ENCODE measurements around the gene MRPL54.
A peak's percentile ranks its signal among the peaks of the same experiment; 100 is the strongest.

MRPL54 gene

DNA sequence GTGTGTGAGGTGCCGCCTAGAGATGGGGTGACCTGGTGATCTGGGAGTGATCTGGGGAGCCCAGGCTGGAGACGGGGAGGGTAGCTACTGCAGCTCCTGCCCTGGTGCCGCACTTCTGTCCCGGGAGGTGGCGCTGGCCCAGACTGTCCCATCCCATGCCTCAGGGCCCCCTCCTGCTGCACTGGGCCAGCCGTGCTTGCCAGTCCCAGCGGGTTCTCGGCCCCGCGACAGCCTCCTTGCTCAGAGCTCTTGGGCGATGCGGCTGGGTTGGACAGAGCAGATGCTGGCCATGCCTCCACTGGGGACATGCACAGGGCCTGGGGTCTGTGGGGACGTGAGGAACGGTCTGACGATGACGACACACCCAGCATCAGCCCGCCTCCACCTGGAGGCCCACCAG, 7.0 kb downstream of the MRPL54 start:
- DNase-seq (ENCODE audit: low read depth): no peak

DNA sequence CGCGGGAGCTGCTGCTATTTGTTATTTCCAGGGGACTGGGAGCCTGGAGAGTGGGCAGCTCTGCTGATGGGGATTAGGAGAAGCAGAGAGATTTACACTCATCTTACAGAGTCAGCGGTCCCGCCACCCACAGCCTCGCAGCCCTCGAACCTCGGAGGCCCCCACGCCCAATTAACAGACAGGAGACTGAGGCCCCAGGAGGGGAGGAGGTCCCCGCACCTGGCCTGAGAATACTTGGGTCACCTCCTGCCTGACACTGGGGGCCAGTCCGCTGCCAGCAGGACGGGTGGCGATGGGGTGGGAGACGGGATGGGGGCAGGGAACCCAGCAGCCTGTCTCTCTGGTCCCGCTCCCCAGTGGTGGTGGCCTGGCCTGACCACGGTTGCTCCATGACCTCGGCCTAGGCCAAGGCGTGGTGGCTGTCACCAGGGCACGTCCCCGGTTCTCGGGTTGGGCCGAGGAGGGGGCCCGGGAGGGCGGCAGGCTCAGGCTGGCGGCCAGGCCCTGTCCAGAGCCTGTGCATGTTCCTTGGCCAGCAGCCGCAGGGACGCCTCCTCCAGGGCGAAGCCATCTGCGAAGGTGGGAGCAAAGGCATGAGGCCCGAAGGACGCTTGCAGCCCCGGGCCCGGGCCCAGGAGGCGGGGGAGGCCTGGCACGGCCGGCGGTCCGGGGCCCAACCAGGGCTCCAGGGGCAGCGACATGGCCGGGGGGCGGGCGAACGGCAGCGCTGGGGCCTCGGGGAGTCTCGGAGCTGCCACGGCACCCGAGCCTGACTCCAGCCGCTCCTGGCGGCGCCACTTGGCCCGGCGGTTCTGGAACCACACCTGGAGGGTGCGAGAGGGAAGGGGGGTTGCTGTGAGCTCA, 7.9 kb downstream of the MRPL54 start:
- no peak for DNase-seq (ENCODE audit: low read depth)

DNA sequence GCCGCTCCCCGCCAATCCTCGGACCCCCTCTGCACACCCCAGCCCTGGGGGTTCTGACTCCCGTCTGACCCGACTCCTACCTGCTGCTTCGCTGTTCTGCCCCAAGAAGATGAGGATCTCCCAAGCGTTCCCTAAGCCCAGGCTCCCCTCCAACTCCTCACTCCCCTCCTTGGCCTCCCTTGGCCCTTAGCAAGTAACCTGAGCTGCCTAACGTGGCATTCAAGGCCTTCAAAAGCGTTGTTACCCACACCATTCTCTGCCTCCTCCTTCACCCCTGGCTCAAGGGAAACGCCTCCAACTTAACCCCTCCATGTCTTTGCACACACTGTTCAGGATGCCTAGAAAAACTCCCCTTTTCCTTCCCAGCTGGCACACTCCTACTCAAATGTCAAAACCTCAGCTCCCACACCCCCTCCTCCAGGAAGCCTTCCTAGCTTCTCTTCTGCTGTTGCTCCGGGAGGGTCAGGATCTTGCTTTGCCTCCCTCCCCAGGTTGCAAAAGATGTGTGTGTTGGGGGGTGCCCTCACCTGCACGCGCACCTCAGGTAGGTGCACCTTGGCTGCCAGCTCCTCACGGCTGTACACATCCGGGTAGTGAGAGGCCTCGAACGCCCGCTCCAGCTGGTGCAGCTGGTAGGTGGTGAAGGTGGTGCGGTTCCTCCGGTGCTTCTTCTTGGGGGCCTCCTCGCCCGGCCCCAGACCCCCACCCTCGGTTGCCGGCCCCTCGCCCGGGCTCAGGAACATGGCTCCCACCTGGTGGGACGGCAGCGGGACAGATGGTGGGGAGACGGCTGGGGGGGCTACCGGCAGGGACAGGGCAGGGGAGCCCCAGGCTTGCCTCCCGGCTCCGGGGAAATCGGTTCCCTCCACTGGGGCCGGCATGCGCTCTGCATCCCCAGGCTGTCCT, 8.8 kb downstream of the MRPL54 start:
- DNase-seq (ENCODE audit: low read depth): no peak

DNA sequence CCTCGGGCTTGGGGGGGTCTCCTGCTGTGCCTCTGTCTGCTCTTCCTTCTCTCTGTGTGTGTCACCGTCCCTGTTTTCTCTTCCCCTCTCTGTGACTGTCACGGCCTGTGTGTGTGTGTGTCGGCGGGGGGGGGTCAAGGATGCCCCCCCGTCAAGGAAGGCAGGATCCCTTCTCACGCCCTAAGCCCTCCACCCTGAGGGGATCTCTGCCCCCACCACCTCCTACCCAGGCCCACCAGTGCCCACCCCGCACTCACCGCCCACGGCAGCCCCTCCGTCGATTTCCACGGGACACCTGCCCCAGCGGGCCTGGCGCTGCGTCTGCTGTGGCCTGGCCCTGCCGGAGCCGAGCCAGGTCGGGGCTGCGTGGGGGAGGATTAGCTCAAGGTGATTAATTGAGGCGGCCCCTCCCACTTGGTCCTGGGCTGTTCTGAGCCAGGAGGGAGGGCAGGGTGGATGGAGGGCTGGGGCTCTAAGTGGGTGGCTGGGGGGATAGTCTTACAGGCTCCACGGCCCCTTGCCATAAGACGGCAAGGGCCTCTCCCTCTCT, 9.5 kb downstream of the MRPL54 start, which contains the start of gene RAX2:
RAX2 (minus strand) TSS at position 323 of the 550 bp plus-strand sequence. CDS start 486 bp downstream, outside the sequence.
- no peak for DNase-seq (ENCODE audit: low read depth)

DNA sequence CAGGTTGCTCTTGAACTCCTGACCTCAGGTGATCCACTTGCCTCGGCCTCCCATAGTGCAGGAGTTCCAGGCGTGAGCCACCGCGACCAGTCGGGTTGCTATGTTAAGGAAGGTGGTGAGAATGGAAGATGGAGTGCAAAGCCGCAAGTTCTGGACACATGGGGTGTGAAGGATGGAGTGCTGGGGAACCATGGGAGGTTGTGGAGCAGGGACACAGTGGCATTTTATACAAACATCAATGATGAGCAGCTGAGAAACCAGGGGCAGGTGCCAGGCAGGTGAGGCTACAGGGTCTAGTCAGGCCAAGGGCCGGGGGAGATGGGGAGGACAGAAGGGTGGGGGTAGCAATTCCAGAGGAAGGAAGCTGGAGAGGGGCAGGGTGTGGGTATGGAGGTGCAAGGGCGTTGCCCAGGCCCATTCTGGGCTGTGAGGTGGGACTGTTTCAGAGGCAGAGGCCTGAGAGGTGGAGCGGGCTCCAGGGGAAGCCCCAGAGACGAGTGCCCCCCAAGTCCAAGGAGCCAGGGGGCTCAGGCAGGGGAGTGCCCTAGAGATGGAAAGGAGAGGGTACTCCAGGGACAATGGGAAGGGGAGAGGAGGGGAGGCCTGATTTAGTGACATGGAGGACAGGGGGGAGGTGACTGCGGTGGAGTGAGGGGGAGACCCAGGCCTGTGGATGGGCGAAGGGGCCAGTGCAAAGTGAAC, 11.5 kb downstream of the MRPL54 start:
- no peak for DNase-seq (ENCODE audit: low read depth)

DNA sequence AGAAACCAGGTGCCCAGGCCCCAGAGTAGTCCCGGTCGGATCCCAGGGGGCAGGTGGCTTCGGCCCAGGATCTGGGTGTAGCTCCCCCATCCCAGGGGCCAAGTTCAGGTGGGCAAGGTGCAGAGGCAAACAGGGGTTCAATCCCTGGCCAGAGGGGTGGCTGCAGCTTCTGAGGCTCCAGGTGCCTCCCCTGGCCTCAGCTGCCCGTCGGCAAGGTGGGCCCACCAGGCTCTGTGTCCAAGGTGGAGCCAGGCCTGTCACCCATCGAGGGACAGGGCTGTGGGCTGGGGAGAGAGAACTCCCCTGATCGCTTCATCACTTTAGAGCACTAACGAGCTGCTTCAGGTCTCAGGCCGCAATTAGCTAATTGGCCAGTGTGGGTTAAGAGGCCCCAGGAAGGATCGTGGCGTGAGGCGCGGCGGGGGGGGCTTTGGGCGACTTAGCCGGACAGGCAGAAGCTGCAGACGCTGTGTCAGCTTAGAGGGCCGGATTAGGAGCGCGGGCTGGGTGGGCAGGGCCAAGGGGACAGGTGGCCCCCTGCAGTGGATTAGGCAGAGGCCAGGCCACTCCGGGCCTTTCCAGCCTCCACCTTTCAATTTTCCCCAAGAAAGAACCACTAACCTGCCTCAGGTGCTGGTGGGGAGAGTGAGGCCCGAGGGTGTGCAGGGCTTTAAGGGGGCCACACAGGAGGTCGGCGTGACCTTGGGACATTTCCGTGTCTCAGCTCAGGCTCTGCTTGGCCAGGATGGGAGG, 12.3 kb downstream of the MRPL54 start:
- no peak for DNase-seq (ENCODE audit: low read depth)

DNA sequence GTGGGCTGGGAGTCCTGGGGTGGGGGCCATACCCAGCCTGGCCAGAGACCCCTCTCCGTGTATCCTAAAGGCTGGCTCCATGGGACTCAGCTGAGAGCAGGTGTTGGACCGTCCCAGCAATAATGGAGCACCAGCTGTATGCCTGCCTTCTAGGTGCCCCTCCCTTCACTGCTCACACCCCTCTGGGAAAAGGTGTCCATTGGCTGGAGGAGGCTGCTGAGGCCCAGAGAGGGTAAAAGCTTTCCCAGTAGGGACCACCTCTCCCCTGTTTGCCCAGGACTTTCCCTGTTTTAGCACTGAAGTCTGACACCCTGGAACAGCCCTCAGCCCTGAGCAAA, 12.9 kb downstream of the MRPL54 start:
- no peak for DNase-seq (ENCODE audit: low read depth)

DNA sequence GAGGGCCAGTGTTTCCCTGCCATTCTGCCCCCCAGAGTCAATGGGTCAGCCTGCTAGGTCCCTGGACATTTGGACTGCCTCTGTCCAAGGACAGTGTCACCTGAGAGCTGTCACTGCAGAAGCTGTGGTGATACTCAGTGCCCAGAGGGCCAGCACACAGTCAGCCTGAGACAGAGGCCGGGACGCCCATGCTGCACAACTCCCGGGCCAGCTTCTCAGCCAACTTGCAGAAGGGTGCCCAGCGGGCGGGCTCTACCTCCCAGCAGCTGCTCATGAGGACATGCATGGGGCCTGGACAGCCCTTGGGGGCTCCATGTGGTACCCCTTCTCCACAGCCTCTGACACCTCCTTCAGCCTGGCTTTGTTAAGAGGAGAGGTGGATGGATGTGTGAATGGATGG, 13.3 kb downstream of the MRPL54 start:
- DNase-seq (ENCODE audit: low read depth): no peak

DNA sequence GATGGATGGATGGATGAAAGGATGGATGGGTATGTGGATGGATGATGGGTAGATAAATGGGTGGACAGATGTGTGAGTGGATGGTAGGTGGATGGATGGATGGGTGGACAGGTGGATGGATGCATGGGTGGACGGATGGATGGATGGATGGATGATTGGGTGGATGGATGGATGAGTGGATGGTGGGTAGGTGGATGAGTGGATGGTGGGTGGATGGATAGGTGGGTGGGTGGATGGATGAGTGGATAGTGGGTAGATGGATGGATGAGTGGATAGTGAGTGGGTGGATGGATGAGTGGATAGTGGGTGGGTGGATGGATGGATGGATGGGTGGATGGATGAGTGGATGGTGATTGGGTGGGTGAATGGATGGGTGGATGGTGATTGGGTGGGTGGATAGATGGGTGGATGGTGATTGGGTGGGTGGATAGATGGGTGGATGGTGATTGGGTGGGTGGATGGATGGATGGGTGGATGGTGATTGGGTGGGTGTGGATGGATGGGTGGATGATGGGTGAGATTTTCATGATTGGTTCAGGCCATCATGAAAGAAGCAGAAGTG, 14.1 kb downstream of the MRPL54 start:
- DNase-seq (ENCODE audit: low read depth): no peak

DNA sequence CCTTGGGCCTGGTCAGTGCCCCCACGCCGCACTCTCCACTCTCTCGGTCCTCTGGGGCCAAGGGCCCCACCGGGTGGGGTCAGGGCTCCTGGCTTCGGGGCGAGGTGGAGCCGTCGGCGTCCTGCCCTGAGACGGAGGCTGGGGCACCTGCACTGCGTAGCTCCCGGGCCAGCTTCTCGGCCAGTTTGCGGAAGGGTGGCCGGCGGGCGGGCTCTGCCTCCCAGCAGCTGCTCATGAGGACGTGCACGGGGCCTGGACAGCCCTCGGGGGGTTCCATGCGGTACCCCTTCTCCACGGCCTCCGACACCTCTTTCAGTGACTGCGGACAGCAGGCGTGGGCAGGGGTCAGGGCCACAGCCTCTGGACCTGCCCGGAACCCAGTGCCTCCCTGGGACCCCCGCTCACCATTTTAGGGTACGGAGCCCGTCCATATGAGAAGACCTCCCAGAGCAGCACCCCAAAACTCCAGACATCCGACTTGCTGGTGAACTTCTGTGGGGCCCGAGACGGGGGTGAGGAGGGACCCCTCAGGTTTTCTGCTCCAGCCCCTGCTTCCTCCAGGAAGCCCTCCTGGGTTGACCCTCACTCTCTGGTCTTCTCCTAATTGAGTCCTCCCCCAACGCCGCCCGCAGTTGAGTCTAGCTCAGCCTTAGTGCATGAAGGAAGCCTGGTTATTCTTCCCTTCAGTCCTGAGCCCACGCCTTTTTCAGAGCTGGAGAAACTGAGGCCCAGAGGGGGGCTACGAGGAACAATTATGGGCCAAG, 15.8 kb downstream of the MRPL54 start:
- DNase-seq (ENCODE audit: low read depth): no peak

DNA sequence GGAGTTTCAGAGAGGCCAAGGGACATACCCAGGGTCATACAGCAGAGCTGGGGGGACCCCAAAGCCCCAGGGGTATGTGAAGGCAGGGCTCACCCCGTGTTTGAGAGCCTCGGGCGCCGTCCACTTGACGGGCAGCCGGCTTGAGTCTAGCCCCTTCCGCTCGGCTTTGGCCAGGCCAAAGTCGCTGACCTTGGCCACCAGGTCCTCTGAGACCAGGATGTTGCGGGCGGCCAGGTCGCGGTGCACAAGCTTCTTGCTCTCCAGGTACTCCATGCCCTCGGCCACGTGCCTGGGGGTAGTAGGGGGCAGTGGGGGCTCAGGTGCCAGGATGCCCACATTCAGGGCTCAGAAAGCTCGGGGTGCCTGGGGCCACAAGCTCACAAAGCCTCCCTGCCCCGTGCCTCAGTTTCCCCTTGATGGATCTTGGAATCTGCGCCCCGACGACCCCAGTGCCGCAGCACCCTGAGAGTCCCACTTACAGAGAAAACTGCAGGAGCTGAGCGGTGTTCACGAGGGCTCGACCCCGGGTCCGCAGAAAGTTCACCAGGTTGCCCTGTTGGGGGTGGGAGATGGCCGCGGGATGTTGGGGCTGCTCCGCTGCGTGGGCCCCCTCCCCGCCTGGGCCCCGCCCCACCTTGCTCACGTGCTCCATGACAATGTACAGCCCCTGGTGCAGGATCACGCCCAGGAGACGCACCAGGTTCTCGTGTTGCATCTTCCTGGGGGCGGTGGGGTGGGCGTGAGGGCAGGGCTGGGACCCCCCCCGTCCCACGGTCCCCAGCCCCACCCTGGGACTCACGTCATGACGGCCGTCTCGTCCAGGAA, 16.6 kb downstream of the MRPL54 start:
- no peak for DNase-seq (ENCODE audit: low read depth)

DNA sequence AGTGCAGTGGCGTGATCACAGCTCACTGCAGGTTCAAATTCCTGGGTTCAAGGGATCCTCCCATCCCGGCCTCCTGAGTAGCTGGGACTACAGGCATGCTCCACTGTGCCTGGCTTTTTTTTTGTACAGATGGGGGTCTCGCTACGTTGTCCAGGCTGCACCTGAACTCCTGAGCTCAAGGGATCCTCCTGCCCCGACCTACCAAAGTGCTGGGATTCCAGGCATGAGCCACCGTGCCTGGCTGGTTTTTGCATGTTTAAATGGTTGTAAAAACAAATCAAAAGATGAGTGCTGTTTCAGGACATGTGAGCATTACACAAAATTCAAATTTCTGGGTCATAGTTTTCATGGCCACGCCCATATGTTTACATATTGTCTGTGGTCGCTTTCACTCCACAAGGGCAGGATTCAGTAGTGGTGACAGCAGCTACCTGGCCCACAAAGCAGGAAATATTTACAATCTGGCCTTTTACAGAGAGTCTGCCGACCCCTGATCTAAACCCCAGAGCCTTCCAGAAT, 18.4 kb downstream of the MRPL54 start:
- no peak for DNase-seq (ENCODE audit: low read depth)

DNA sequence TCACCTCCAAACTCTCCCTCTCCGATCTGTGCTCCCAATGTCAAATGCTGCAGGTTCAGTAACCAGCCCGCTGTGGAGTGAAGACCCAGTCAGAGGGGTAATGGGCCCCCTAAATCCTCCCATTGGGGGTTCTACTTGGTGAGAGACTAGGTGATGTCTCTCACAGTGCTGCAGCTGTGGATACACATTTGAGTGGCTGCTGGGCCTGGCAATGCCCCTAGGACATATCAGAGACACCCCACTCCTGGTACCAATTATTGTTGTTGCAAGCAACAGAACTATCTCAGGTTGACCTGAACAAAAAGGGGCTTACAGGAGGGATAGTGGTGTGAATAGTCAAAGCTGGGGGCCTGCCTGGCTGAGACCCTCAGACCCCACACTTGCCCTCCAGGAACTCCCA, 19.1 kb downstream of the MRPL54 start:
- no peak for DNase-seq (ENCODE audit: low read depth)

DNA sequence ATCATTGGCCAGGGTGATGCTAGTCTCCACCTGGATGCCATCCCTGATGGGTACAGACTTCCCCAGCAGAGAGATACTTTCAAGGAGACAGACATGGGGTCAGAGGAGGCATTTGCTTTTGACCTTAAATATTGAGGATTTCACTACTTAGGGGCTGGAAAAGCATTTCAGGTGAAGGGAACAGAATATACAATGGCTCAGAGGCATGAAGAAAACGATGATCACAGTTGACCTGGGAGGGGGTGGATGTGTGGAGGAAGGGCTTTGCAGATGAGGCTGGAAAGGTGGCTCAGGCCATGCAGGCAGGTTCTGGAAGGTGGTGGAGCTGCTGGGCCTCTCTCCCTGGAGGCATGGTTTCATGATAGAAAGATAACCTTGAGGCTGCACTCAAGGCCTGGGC, 19.8 kb downstream of the MRPL54 start:
- DNase-seq (ENCODE audit: low read depth): no peak

DNA sequence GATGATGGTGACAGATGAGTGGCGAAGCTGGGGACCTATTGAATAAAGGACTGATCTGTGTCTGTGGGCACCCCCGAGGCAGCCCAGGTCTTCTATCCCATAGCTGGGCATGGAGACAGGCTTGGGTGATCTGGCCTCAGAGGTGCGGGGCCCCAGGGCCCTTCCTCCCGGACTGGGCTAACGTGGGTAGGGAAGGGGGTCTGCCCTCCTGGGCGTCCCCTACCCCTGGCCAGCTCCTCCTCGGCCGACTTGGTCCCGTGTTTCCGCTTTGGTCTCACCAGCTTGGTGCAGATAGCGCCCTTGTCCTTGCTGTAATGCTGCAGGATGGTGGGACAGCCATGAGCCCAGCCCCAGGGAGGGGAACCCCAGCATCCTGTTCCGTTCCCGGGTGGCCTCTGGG, 20.4 kb downstream of the MRPL54 start:
- DNase-seq (ENCODE audit: low read depth): no peak

DNA sequence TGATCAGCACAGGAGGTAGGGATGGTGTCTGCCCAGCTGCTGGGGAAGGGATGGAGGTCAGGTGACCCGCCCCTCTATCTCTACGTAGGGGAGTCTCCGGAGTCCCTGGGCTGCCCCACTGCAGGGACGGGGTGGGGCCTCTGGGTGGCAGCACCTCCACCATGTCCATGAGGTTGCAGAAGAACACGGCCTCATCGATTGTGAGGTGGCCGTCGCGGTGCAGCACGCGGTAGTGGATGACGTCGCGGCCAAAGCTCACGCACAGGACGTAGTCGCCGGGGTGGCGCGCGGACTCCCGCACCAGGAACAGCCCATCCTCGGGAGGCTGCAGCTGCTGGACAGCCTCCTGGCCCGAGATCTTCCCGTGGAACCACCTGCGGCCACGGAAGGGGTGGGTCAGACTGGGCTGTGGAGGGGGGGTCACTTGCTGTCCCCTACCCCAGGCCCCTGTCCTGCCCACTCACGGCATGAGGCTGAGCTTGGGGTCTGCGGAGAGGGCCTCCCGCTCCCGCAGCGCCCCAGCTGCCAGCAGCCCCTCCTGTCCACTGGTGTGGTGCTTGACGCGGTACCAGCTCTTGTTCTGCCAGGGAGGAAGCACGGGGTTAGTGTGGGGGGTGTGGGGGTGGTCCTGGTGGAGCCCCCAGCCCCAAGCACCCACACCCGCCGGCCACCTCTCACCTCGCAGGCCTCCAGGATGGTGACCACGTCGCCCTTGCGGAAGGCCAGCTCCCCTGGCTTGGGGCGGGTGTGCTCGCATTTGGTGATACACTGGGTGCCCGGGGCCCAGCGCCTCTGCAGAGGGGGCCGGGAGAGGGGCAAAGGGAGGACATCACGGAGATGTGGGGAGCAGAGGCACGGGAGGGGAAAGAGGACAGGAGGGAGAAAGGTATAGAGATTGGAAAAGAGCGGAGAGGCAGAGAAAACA, 21.4 kb downstream of the MRPL54 start:
- DNase-seq (ENCODE audit: low read depth): no peak

DNA sequence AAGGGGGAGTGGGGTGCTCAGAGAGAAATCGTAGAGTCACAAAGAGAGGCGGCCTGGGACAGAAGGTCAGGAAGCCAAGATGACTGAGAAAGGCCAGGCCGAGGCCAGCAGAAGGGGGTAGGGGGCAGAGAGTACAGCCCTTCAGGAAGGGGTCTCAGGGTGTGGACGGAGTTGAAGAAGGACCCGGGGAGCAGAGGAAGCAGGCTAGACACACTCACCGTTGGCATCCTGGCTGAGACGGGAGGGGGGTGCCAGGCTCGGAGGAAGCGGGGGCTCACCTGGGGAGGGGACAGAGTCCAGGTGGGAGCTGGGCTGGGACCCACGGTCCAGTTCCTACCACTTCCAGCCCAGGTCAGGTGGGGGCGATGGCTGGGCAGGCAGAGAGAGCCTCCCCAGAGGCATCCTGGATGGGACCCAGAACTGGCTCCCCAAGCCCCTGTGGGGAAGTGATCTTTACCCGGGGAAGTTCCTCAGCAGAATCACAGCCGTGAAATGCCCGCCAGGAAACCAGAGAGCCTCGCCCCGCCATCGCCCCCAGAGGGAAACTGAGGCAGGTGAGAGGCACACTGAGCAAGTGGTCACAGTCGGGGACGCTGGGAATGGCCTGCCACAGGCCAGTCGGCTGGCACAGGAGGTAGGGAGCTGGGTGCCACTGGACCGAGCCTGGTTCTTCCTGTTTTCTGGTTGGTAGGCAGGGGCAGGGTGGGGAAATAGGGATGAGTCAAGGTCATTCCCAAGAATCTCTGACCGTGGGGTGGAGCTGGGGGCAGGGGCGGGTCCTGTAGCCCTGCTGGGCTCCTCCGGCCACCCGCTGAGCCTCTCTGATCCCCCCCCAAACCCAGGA, 22.3 kb downstream of the MRPL54 start:
- DNase-seq (ENCODE audit: low read depth): peak; percentile 11
